Ovary (tissue), 3 donors: Measurements from ENCODE around the gene HILPDA.

Experiments used
- CTCF ChIP-seq, 3 donors: fragments of 450-650 bp in 2 of 3; fragments of 200-600 bp in 1 of 3; IDR thresholded peaks; one replicate each; pipeline versions ENCODE4 v1.5.1 to v1.8.0; 2016 to 2022; ENCODE audit warnings: antibody characterized with exemption in 3 of 3, mild to moderate bottlenecking in 1 of 3
- POLR2A ChIP-seq: fragments of 450-650 bp; IDR thresholded peaks from one replicate; pipeline ENCODE4 v1.6.1; 2017; ENCODE audit warnings: antibody characterized with exemption, mild to moderate bottlenecking, moderate library complexity
- donor health status: DM: no; HTN: no; CAD: no.

- TF ChIP-seq CTCF (IDR thresholded peaks at IDR 0.05) = no peak
- no peak for TF ChIP-seq POLR2A
Measured at GRCh38 chr7:128422037-128422436, 33.6 kb upstream of the HILPDA start.
